NCI-H128 (cell line): Measurements from ENCODE around the gene PAXX.

Source experiments
- DNase-seq: peaks from one replicate; lab custom pipeline; 2025; ENCODE audit not compliant: unreplicated experiment; lab: John Stamatoyannopoulos, UW

Gene PAXX

GRCh38 chr9:137016436-137016835 is 24.2 kb downstream of the PAXX start:
- DNase-seq = no peak

- no peak for DNase-seq
Measured at GRCh38 chr9:137017071-137017470, 24.8 kb downstream of the PAXX start.

- no peak for DNase-seq
Measured at GRCh38 chr9:137017791-137018497, 25.7 kb downstream of the PAXX start.

- no peak for DNase-seq
Measured at GRCh38 chr9:137018761-137019559, 26.7 kb downstream of the PAXX start.

- no peak for DNase-seq
Measured at GRCh38 chr9:137019891-137020683, 27.9 kb downstream of the PAXX start.

GRCh38 chr9:137020771-137021567 is 28.7 kb downstream of the PAXX start:
- no peak for DNase-seq

GRCh38 chr9:137021568-137021978 is 29.4 kb downstream of the PAXX start:
- no peak for DNase-seq

- no peak for DNase-seq
Measured at GRCh38 chr9:137021979-137022661, 29.9 kb downstream of the PAXX start.

- no peak for DNase-seq
Measured at GRCh38 chr9:137022662-137023008, 30.4 kb downstream of the PAXX start.

GRCh38 chr9:137023157-137023556 is 30.9 kb downstream of the PAXX start:
- no peak for DNase-seq

- DNase-seq = no peak
Measured at GRCh38 chr9:137023583-137023991, 31.4 kb downstream of the PAXX start.

- peak; percentile 86 for DNase-seq
Measured at GRCh38 chr9:137025517-137025966, 33.3 kb downstream of the PAXX start.

- DNase-seq = no peak
Measured at GRCh38 chr9:137026384-137026783, 34.2 kb downstream of the PAXX start.

GRCh38 chr9:137026828-137027227 is 34.6 kb downstream of the PAXX start:
- DNase-seq = no peak

- no peak for DNase-seq
Measured at GRCh38 chr9:137027369-137028262, 35.4 kb downstream of the PAXX start, which contains the start of gene ABCA2. Gene ABCA2 (minus strand): TSS chr9:137028237. CDS start chr9:137028140, 97 bp downstream.

- peak; percentile 33 for DNase-seq
Measured at GRCh38 chr9:137028263-137029057, 36.2 kb downstream of the PAXX start.

- no peak for DNase-seq
Measured at GRCh38 chr9:137029058-137029936, 37.1 kb downstream of the PAXX start.
